ENCODE results near the gene RPS3A.

DNA sequence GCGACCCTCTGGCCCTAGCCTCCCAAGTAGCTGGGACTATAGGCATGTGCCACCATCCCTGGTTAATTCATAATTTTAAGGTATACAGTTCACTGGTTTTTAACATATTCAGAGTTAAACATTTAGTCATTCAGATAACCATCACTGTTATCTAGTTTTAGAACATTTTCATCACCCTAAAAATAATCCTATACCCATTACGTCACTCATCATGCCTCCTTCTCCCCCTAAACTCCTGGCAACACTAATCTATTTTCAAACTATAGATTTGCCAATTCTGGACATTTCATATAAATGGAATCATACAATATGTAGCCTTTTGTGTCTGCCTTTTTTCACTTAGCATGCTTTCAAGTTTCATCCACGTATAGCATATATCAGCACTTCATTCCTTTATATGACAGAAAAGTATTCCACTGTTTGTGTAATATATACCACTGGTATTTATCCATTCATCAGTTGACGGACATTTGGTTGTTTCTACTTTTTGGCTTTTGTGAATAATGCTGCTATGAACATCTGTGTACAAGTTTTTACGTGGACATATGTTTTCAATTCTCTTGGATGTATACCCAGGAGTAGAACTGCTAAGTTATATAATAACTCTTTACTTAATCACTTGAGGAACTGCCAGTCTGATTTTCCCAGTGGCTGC is 32.0 kb upstream of the RPS3A start:
- TF ChIP-seq, protein P1, sequence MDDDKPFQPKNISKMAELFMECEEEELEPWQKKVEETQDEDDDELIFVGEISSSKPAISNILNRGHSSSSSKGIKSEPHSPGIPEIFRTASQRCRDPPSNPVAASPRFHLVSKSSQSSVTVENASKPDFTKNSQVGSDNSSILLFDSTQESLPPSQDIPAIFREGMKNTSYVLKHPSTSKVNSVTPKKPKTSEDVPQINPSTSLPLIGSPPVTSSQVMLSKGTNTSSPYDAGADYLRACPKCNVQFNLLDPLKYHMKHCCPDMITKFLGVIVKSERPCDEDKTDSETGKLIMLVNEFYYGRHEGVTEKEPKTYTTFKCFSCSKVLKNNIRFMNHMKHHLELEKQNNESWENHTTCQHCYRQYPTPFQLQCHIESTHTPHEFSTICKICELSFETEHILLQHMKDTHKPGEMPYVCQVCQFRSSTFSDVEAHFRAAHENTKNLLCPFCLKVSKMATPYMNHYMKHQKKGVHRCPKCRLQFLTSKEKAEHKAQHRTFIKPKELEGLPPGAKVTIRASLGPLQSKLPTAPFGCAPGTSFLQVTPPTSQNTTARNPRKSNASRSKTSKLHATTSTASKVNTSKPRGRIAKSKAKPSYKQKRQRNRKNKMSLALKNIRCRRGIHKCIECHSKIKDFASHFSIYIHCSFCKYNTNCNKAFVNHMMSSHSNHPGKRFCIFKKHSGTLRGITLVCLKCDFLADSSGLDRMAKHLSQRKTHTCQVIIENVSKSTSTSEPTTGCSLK (tag by site-specific recombination; IDR thresholded peaks at IDR 0.05) = no peak
- TF ChIP-seq, protein P2, sequence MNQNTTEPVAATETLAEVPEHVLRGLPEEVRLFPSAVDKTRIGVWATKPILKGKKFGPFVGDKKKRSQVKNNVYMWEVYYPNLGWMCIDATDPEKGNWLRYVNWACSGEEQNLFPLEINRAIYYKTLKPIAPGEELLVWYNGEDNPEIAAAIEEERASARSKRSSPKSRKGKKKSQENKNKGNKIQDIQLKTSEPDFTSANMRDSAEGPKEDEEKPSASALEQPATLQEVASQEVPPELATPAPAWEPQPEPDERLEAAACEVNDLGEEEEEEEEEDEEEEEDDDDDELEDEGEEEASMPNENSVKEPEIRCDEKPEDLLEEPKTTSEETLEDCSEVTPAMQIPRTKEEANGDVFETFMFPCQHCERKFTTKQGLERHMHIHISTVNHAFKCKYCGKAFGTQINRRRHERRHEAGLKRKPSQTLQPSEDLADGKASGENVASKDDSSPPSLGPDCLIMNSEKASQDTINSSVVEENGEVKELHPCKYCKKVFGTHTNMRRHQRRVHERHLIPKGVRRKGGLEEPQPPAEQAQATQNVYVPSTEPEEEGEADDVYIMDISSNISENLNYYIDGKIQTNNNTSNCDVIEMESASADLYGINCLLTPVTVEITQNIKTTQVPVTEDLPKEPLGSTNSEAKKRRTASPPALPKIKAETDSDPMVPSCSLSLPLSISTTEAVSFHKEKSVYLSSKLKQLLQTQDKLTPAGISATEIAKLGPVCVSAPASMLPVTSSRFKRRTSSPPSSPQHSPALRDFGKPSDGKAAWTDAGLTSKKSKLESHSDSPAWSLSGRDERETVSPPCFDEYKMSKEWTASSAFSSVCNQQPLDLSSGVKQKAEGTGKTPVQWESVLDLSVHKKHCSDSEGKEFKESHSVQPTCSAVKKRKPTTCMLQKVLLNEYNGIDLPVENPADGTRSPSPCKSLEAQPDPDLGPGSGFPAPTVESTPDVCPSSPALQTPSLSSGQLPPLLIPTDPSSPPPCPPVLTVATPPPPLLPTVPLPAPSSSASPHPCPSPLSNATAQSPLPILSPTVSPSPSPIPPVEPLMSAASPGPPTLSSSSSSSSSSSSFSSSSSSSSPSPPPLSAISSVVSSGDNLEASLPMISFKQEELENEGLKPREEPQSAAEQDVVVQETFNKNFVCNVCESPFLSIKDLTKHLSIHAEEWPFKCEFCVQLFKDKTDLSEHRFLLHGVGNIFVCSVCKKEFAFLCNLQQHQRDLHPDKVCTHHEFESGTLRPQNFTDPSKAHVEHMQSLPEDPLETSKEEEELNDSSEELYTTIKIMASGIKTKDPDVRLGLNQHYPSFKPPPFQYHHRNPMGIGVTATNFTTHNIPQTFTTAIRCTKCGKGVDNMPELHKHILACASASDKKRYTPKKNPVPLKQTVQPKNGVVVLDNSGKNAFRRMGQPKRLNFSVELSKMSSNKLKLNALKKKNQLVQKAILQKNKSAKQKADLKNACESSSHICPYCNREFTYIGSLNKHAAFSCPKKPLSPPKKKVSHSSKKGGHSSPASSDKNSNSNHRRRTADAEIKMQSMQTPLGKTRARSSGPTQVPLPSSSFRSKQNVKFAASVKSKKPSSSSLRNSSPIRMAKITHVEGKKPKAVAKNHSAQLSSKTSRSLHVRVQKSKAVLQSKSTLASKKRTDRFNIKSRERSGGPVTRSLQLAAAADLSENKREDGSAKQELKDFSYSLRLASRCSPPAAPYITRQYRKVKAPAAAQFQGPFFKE (tag by site-specific recombination; IDR thresholded peaks at IDR 0.05; ENCODE audit: borderline replicate concordance) = no peak
- no peak for TF ChIP-seq KLF7 (tag by site-specific recombination; IDR thresholded peaks at IDR 0.05; ENCODE audit: borderline replicate concordance)
- TF ChIP-seq ZNF747 (tag by site-specific recombination; IDR thresholded peaks at IDR 0.05) = no peak
- TF ChIP-seq, protein P3, sequence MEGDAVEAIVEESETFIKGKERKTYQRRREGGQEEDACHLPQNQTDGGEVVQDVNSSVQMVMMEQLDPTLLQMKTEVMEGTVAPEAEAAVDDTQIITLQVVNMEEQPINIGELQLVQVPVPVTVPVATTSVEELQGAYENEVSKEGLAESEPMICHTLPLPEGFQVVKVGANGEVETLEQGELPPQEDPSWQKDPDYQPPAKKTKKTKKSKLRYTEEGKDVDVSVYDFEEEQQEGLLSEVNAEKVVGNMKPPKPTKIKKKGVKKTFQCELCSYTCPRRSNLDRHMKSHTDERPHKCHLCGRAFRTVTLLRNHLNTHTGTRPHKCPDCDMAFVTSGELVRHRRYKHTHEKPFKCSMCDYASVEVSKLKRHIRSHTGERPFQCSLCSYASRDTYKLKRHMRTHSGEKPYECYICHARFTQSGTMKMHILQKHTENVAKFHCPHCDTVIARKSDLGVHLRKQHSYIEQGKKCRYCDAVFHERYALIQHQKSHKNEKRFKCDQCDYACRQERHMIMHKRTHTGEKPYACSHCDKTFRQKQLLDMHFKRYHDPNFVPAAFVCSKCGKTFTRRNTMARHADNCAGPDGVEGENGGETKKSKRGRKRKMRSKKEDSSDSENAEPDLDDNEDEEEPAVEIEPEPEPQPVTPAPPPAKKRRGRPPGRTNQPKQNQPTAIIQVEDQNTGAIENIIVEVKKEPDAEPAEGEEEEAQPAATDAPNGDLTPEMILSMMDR (tag by site-specific recombination; IDR thresholded peaks at IDR 0.05) = no peak
- TF ChIP-seq ZBTB7A (tag by site-specific recombination; IDR thresholded peaks at IDR 0.05; ENCODE audit: low read depth) = no peak
- TF ChIP-seq BCL11A (tag by site-specific recombination; IDR thresholded peaks at IDR 0.05; ENCODE audit: low read depth) = no peak
- TF ChIP-seq ZNF777 (tag by site-specific recombination; IDR thresholded peaks at IDR 0.05; ENCODE audit: borderline replicate concordance) = no peak
- TF ChIP-seq ZNF274 (IDR thresholded peaks at IDR 0.05; ENCODE audit: low read length) = no peak
- TF ChIP-seq ZNF274 (tag by site-specific recombination; IDR thresholded peaks at IDR 0.05; ENCODE audit: borderline replicate concordance) = no peak
- no peak for TF ChIP-seq ZNF792 (tag by site-specific recombination; IDR thresholded peaks at IDR 0.05)
- TF ChIP-seq ZNF843 (tag by site-specific recombination; IDR thresholded peaks at IDR 0.05) = no peak
- TF ChIP-seq ZNF600 (tag by site-specific recombination; IDR thresholded peaks at IDR 0.05) = no peak
- TF ChIP-seq SP2 (tag by site-specific recombination; IDR thresholded peaks at IDR 0.05) = no peak
- TF ChIP-seq ZNF596 (tag by site-specific recombination; IDR thresholded peaks at IDR 0.05) = no peak

Data from HEK293 (cell line).